ENCODE measurements around the gene FAM83E.

The FAM83E gene

GRCh38 chr19:48627865-48628314 is 13.0 kb upstream of the FAM83E start:
- no peak for DNase-seq

- DNase-seq, result no peak
These were observed 12.5 kb upstream of the FAM83E start for GRCh38 chr19:48627201-48627864.

DNA sequence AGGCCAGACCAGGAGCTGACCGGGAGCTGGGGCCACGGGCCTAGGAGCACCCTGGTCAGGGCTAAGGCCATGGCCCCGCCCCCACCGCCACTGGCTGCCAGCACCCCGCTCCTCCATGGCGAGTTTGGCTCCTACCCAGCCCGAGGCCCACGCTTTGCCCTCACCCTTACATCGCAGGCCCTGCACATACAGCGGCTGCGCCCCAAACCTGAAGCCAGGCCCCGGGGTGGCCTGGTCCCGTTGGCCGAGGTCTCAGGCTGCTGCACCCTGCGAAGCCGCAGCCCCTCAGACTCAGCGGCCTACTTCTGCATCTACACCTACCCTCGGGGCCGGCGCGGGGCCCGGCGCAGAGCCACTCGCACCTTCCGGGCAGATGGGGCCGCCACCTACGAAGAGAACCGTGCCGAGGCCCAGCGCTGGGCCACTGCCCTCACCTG is 11.0 kb upstream of the FAM83E start:
- no peak for DNase-seq

- no peak for DNase-seq
These were observed 10.2 kb upstream of the FAM83E start for GRCh38 chr19:48624791-48625723.

DNA sequence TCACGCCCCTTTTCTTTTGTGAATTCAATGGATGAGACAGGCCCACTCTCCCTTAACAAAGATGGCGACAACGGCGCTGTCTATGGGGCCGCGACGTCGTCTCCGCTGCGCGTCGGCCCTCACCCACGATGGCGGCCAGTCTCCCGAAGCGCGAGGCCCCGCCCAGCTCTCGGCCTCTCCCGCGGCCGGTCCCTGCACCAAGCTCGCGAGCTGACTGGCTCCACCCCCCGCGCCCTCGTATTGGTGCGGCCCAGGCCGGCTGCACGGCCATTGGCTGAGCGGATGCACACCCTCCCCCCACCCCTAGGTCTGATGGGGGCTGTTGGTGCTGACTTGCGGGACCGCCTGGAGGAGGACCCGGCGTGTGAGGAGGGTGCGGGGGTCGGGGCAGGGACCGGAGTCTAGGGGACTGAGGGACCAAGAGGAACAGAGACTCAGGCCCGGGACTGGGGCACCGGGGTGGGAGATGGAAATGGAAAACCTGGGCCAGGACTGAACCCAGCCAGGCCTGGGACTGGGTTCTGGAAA is 9.3 kb upstream of the FAM83E start:
- peak; percentile 97 for DNase-seq

- DNase-seq, result no peak
These were observed 8.7 kb upstream of the FAM83E start for GRCh38 chr19:48623556-48624066.

- DNase-seq, result no peak
These were observed 5.1 kb upstream of the FAM83E start for GRCh38 chr19:48619692-48620585.

DNA sequence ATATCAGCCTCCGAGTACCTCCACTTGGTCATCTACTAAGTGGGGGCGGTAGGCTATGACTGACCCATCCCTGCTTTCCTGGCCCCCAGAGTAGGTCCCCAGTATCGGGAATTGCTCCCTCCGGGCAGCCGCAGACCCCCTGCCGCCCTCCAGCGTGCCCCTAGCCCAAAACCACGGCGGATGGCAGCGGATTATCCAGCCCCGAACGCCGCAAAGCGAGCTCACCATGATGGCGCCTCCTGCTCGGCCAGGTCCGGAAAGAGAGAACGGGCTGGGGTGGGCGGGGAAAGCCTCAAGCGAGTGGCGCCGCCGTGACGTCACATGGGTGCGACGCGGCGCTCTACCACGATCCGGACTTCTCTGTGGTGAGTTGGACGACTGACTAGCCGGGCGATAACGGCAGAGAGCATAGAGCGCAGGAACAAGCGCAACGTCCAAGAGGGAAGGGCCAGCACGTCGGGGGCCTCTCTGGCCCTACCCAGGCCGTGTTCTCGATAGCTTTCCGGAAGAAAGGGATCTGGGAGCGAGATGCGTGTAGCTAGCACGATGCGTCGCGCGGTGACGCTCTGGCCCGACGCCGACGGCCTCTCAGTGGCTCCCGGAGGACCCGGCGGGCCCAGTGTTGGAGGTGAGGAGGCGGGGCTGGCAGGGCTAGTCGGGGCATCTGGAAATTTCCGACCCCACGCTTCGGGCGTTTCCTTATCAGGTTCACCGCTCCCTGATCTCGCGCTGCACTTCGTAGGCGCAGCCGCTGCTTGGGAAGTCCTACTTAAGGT is 4.2 kb upstream of the FAM83E start, which contains the start of the genes RPL18 and SPHK2:
TSS of gene RPL18 (minus strand) at position 263 of the 776 bp plus-strand sequence. CDS start at position 228, 35 bp downstream.
TSS of gene SPHK2 (plus strand) at position 591 of the 776 bp plus-strand sequence. CDS start 1,009 bp downstream, outside the sequence.
- DNase-seq, result peak; percentile 98

- no peak for DNase-seq
These were observed 3.5 kb upstream of the FAM83E start for GRCh38 chr19:48618278-48618915.

- no peak for DNase-seq
These were observed 2.5 kb upstream of the FAM83E start for GRCh38 chr19:48617146-48617937.

GRCh38 chr19:48616491-48617056 is 1.7 kb upstream of the FAM83E start:
- DNase-seq, result no peak

DNA sequence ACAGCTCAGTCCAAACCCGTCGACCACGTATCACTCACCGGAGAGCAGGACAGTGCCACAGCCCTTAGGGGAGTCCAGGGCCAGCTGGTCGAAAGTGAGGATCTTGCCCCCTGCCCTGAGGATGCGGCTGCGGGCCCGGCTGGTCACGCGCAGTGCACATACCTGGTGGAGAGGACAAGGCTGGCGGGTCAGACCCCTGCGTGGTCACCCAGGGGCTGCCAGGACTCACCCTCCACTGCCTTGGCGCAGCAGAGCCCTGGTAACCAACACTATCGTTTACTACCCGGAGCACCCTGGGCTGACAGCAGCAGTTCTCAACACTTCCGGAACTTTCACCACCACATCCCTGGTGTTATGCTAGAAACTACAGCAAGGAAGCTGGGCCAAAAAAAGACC is 1.2 kb upstream of the FAM83E start:
- no peak for DNase-seq

DNA sequence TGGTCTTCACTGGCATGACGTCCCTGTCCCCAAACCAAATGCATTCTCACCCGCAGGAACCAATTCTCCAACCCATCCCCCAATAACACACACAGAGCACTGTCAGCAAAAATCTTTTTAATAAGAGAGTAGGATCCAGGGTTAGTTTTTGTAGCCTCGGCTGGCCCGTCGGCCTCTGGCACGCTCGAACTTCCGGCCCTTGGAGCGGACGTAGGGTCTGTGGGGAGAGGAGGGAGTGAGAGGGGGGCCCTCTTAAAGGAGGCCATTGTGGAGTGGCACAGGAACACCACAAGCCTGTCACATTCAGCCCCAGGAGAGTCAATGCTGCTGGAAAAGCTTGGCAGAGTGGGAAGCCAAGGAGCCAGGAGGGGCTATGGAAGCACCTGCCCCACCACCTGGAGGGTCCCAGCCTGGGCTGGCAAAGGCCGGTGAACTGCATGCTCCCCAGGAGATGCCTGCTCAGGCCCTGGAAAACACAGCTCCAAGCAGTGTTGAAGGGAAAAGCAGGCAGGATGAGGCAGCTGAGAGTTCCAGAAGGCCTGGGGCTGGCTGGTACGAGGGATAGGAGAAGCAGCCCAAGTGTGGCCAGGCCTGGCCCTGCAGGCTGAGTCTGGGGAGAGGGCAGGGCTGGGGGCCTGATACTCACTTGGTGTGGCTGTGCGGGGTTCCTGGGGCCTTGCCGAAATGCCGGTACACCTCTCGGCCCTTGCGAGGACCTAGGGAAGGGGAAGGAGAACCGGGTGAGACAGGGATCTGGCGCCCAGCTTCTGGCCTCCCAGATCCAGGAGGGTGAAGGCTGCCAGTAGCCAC is 560 bp upstream of the FAM83E start:
- DNase-seq, result no peak

DNA sequence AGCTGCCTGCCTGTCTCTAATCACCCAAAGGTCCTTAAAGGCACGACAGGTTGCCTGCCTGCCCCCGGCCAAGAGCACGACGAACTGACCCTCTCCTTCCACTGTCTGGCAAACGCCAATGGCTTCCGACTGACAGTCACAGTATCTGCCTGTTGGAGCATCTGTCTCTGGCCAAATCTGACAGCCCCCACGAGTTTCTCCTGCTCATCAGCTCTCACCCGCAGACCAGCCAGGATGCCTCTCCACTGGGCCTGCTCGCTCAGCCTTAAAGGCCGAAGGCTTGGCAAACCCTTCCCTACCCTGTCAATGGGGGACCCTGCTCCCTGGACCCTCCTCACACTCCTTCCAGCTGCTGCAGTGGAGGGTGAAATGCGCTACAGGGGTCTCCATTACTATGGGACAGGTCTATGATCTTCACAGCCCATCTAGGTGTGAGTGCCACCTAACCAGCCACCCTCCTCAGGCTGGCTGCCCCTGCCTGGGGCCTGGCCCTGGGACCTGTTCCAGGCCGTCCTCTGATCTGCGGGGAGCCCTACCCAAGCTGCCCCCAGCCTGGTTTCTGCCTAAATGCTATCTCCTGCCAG is 932 bp downstream of the FAM83E start:
- DNase-seq, result no peak

DNA sequence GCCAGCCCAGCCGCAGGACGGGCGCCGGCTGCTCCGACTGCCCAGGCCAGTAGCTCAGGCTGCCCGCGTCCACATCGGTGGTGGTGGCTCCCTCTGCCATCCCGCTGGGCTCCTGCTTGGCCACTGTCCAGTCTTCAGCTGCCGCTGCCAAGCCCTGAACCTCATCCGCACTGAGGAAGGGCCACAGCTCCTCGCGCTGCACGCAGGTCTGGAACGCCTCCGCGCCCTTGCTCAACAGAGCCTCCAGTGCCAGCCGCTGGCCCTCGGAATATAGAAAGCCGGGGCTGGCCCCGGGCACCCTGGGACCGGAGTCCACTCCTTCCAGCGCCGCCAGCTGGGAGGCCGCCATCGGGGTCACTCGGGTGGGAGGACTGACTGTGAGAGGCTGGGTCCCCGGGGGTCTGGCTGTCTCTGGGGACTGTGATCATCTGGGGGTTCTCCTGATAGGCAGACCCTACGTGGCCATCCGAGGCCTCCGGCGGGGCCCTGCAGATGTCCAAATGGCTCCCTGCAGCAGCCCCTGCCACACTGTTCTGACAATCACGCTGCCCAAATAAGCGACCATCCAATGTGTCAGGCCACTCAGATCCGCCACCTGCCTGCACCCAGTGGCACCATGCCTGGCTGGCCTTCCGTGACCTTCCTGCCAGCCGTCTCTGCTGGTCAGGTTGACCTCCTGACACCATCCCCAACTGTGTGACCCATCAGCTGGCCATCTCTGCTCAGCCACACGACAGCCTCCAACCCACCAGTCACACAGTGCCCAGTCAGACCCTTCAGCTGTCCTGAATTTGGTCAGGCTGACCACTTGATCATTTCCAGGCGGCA is 1.6 kb downstream of the FAM83E start:
- no peak for DNase-seq

GRCh38 chr19:48611872-48612271 is 3.0 kb downstream of the FAM83E start:
- no peak for DNase-seq

DNA sequence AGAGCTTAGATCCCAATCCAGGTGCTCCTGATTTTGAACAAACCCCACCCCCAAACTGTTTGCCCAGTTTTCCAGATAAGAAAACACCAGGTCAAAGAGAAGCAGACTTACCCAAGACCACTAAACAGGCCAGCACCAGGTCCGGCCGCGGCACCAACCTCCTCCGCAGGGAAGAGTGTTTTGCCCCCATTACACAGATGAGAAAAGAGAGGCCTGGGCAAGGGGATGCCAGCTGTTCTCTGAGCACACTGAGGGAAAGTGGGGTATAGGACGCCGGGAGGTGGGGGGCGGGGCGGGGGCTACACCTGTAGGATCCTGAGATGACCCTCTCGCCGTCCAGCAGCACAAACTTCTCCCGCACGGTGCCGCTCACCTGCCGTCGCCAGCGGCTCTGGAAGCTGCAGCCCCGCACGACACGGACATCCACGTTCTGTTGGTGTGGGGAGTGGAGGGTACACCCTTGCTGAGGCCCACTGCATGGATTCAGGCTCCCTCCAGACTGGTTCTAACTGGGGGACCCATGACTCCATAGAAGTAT is 5.2 kb downstream of the FAM83E start:
- no peak for DNase-seq
